Liver (tissue), 9 donors: ENCODE measurements around the gene KRTAP12-4. TPM values are rescaled to one million over a fixed set of nuclear protein-coding genes. Genes with fewer than 3 reads are reported as not detected.

Experiments used
- DNase-seq: peaks from one replicate; pipeline ENCODE4 v3.0.0-alpha.2; 2017; ENCODE audit warnings: low spot score
- H3K27ac ChIP-seq, 2 donors: one replicate each; pipeline ENCODE4 v1.7.0; 2013; ENCODE audit warnings: inconsistent platforms in 2 of 2, low read length in 2 of 2, control low read depth in 1 of 2, low read depth in 1 of 2, mild to moderate bottlenecking in 1 of 2
- H3K27me3 ChIP-seq, 4 donors: one replicate each; pipeline versions ENCODE4 v1.6.1 to v1.7.0; 2013; ENCODE audit warnings: low read length in 3 of 4, inconsistent platforms in 1 of 4, mild to moderate bottlenecking in 1 of 4, moderate library complexity in 1 of 4; ENCODE audit not compliant: control insufficient read depth in 4 of 4, insufficient read depth in 4 of 4
- H3K36me3 ChIP-seq, 4 donors: one replicate each; pipeline versions ENCODE4 v1.6.1 to v1.7.0; 2013; ENCODE audit warnings: low read length in 3 of 4, mild to moderate bottlenecking in 3 of 4, low read depth in 1 of 4, moderate library complexity in 1 of 4; ENCODE audit not compliant: control insufficient read depth in 4 of 4, insufficient read depth in 3 of 4
- H3K4me1 ChIP-seq, 4 donors: one replicate each; pipeline versions ENCODE4 v1.6.1 to v1.7.0; 2013; ENCODE audit warnings: low read length in 3 of 4, mild to moderate bottlenecking in 3 of 4, moderate library complexity in 1 of 4; ENCODE audit not compliant: control insufficient read depth in 4 of 4, insufficient read depth in 4 of 4
- H3K4me3 ChIP-seq, 3 donors: one replicate each; pipeline versions ENCODE4 v1.6.1 to v1.7.0; 2013; ENCODE audit warnings: low read length in 3 of 3, control low read depth in 1 of 3, low read depth in 1 of 3, mild to moderate bottlenecking in 1 of 3
- H3K9ac ChIP-seq, 2 donors: one replicate each; pipeline ENCODE4 v1.7.0; 2013; ENCODE audit warnings: low read length in 2 of 2, mild to moderate bottlenecking in 2 of 2, moderate library complexity in 2 of 2, control low read depth in 1 of 2, low read depth in 1 of 2
- H3K9me3 ChIP-seq, 4 donors: one replicate each; pipeline versions ENCODE4 v1.6.1 to v1.7.0; 2013; ENCODE audit warnings: low read length in 3 of 4; ENCODE audit not compliant: control insufficient read depth in 4 of 4
- ATF3 ChIP-seq: IDR thresholded peaks from 2 replicates; pipeline ENCODE4 v1.6.1; 2016; ENCODE audit warnings: antibody characterized with exemption
- CTCF ChIP-seq: fragments of 150-350 bp; IDR thresholded peaks from 2 replicates; pipeline ENCODE4 v1.5.1; 2017; ENCODE audit warnings: improper control_type of control experiment, low read depth, low read length; ENCODE audit not compliant: missing input control
- EGR1 ChIP-seq, 2 donors: IDR thresholded peaks; 2 replicates each; pipeline ENCODE4 v1.6.1; 2016 to 2018; ENCODE audit warnings: antibody characterized with exemption in 2 of 2, low read depth in 2 of 2
- FOXA1 ChIP-seq: IDR thresholded peaks from 2 replicates; pipeline ENCODE4 v1.6.1; 2016; ENCODE audit warnings: antibody characterized with exemption
- FOXA2 ChIP-seq: IDR thresholded peaks from 2 replicates; pipeline ENCODE4 v1.6.1; 2016; ENCODE audit warnings: antibody characterized with exemption
- GABPA ChIP-seq, 2 donors: IDR thresholded peaks in 1 of 2; conservative IDR thresholded peaks in 1 of 2; 2 replicates each; pipeline ENCODE4 v1.6.1; 2016; ENCODE audit warnings: antibody characterized with exemption in 2 of 2, mild to moderate bottlenecking in 1 of 2, moderate library complexity in 1 of 2
- HNF4A ChIP-seq, 2 donors: conservative IDR thresholded peaks; 2 replicates each; pipeline ENCODE4 v1.6.1; 2016; ENCODE audit warnings: antibody characterized with exemption in 2 of 2, mild to moderate bottlenecking in 2 of 2
- HNF4G ChIP-seq: IDR thresholded peaks from 2 replicates; pipeline ENCODE4 v1.6.1; 2016; ENCODE audit warnings: antibody characterized with exemption
- MAX ChIP-seq: IDR thresholded peaks from 2 replicates; pipeline ENCODE4 v1.6.1; 2016; ENCODE audit warnings: antibody characterized with exemption
- NR2F2 ChIP-seq: IDR thresholded peaks from 2 replicates; pipeline ENCODE4 v1.6.1; 2016; ENCODE audit warnings: antibody characterized with exemption
- RAD21 ChIP-seq, 2 donors: IDR thresholded peaks; 2 replicates each; pipeline ENCODE4 v1.6.1; 2016; ENCODE audit warnings: antibody characterized with exemption in 2 of 2, mild to moderate bottlenecking in 2 of 2
- REST ChIP-seq: IDR thresholded peaks from 2 replicates; pipeline ENCODE4 v1.6.1; 2016; ENCODE audit warnings: antibody characterized with exemption, mild to moderate bottlenecking
- RXRA ChIP-seq, 2 donors: IDR thresholded peaks; 2 replicates each; pipeline ENCODE4 v1.6.1; 2017 to 2018; ENCODE audit warnings: antibody characterized with exemption in 2 of 2, mild to moderate bottlenecking in 1 of 2
- SP1 ChIP-seq: IDR thresholded peaks from 2 replicates; pipeline ENCODE4 v1.6.1; 2018; ENCODE audit warnings: antibody characterized with exemption, mild to moderate bottlenecking
- TAF1 ChIP-seq: conservative IDR thresholded peaks from 2 replicates; pipeline ENCODE4 v1.6.1; 2016; ENCODE audit warnings: antibody characterized with exemption, mild to moderate bottlenecking
- YY1 ChIP-seq: IDR thresholded peaks from 2 replicates; pipeline ENCODE4 v1.6.1; 2016; ENCODE audit warnings: antibody characterized with exemption, mild to moderate bottlenecking
- ZBTB33 ChIP-seq: IDR thresholded peaks from 2 replicates; pipeline ENCODE4 v1.6.1; 2016; ENCODE audit warnings: antibody characterized with exemption
- WGBS: extraction: QIAGEN DNeasy Blood & Tissue Kit; methylation state at CpG from one replicate; pipeline ENCODE4 v1.1.7; 2013; 5-methylcytosine and 5-hydroxymethylcytosine counted together
- polyA plus RNA-seq, 2 donors: library from polyadenylated mRNA; stranded (reverse) in 1 of 2; unstranded in 1 of 2; fragments of 200-250 nt in 1 of 2; fragments of >200 nt in 1 of 2; fragmentation: Nextera tagmentation in 1 of 2; extraction: Ambion mirVana in 1 of 2; gene quantifications; one replicate each; pipeline versions ENCODE4 v1.2.1 to v1.2.3, GENCODE V29; 2013 to 2015
- total RNA-seq, 2 donors: library from RNA; depleted of rRNA; stranded (reverse); fragments of >200 nt; gene quantifications; one replicate each; pipeline ENCODE4 v1.2.3, GENCODE V29; 2014
- donor health status: healthy.
- donor health status: healthy.
- donor health status: healthy.
- donor health status: healthy.
- donor health status: healthy.

KRTAP12-4 gene
- total and polyA plus RNA-seq, 4 donors = not detected

- no peaks in the 10 kb centered on the region for H3K4me1 ChIP-seq
- no peak overlapping the region for H3K4me3 ChIP-seq
- H3K36me3 ChIP-seq = no peaks in the 10 kb centered on the region
- peaks cover 0 to 9% (median 2%) of the 10 kb centered on the region in 4 donors for H3K9me3 ChIP-seq
- WGBS = 89% methylated on average over 7 of the region's 7 CpGs
- no peak for DNase-seq
- TF ChIP-seq RAD21 (IDR thresholded peaks at IDR 0.05) = no peak
- no peak for TF ChIP-seq FOXA2
- no peak for TF ChIP-seq ZBTB33
- no peak for TF ChIP-seq RXRA (IDR thresholded peaks at IDR 0.05)
- no peak for TF ChIP-seq YY1
- TF ChIP-seq EGR1 (IDR thresholded peaks at IDR 0.05; ENCODE audit: low read depth in 2 of 2) = no peak
- TF ChIP-seq FOXA1 = no peak
- no peak for TF ChIP-seq SP1
- no peak for TF ChIP-seq NR2F2
- TF ChIP-seq HNF4A (conservative IDR thresholded peaks at IDR 0.05) = no peak
- no peak for TF ChIP-seq CTCF
- TF ChIP-seq TAF1 = no peak
- TF ChIP-seq REST = no peak
- no peak for TF ChIP-seq MAX
- TF ChIP-seq HNF4G = no peak
- no peak overlapping the region for H3K9ac ChIP-seq
- no peaks in the 10 kb centered on the region for H3K27me3 ChIP-seq
- H3K27ac ChIP-seq = no peak overlapping the region
Observed at GRCh38 chr21:44625756-44626155, 28.7 kb downstream of the KRTAP12-4 start.

GRCh38 chr21:44623575-44623974 lies 30.9 kb downstream of the KRTAP12-4 start:
- H3K27ac ChIP-seq = no peak overlapping the region
- no peaks in the 10 kb centered on the region for H3K27me3 ChIP-seq
- H3K9me3 ChIP-seq = peaks cover 0 to 8% (median 2%) of the 10 kb centered on the region in 4 donors
- no peak overlapping the region for H3K4me3 ChIP-seq
- H3K4me1 ChIP-seq = no peaks in the 10 kb centered on the region
- DNase-seq = no peak
- no peaks in the 10 kb centered on the region for H3K36me3 ChIP-seq
- no peak overlapping the region for H3K9ac ChIP-seq
- TF ChIP-seq FOXA1 = no peak
- no peak for TF ChIP-seq NR2F2
- no peak for TF ChIP-seq HNF4A (conservative IDR thresholded peaks at IDR 0.05)
- no peak for TF ChIP-seq GABPA (IDR thresholded peaks at IDR 0.05 in 1 of 2, conservative IDR thresholded peaks at IDR 0.05 in 1 of 2)
- no peak for TF ChIP-seq RXRA (IDR thresholded peaks at IDR 0.05)
- TF ChIP-seq YY1 = no peak
- no peak for TF ChIP-seq REST
- no peak for TF ChIP-seq MAX
- no peak for TF ChIP-seq HNF4G
- no peak for TF ChIP-seq RAD21 (IDR thresholded peaks at IDR 0.05)
- TF ChIP-seq CTCF = no peak
- no peak for TF ChIP-seq ATF3
- no peak for TF ChIP-seq SP1
- no peak for TF ChIP-seq TAF1
- no peak for TF ChIP-seq EGR1 (IDR thresholded peaks at IDR 0.05; ENCODE audit: low read depth in 2 of 2)
